Stimulated activated CD4-positive, alpha-beta T cell treated with anti-CD3 and anti-CD28 coated beads, Interleukin-1b, Interleukin-23, amount 100 ng/mL, for 24 hours (primary cell): ENCODE measurements around the gene AFMID.

ENCODE experiments used
- DNase-seq, 4 experiments: peaks; one replicate each; pipeline ENCODE4 v3.0.0-alpha.2; 2020; ENCODE audit warnings: low read depth in 4 of 4, low spot score in 1 of 4

Gene AFMID

GRCh38 chr17:78253946-78254672 is 66.9 kb downstream of the AFMID start:
- peak; percentile 54 to 78 (median 68) for DNase-seq

- DNase-seq: no peak
Measured at GRCh38 chr17:78255029-78255656, 68.0 kb downstream of the AFMID start.

GRCh38 chr17:78255953-78256706 is 69.0 kb downstream of the AFMID start:
- DNase-seq: no peak

GRCh38 chr17:78256707-78257591 is 69.8 kb downstream of the AFMID start:
- no peak for DNase-seq
